NCI-H2081 treated with DMSO at 0.1 percent for 48 hours (cell line): ENCODE measurements around the gene GPATCH11.

Experiments
- DNase-seq: peaks from one replicate; lab custom pipeline; 2025; lab: John Stamatoyannopoulos, UW

Gene GPATCH11

DNA sequence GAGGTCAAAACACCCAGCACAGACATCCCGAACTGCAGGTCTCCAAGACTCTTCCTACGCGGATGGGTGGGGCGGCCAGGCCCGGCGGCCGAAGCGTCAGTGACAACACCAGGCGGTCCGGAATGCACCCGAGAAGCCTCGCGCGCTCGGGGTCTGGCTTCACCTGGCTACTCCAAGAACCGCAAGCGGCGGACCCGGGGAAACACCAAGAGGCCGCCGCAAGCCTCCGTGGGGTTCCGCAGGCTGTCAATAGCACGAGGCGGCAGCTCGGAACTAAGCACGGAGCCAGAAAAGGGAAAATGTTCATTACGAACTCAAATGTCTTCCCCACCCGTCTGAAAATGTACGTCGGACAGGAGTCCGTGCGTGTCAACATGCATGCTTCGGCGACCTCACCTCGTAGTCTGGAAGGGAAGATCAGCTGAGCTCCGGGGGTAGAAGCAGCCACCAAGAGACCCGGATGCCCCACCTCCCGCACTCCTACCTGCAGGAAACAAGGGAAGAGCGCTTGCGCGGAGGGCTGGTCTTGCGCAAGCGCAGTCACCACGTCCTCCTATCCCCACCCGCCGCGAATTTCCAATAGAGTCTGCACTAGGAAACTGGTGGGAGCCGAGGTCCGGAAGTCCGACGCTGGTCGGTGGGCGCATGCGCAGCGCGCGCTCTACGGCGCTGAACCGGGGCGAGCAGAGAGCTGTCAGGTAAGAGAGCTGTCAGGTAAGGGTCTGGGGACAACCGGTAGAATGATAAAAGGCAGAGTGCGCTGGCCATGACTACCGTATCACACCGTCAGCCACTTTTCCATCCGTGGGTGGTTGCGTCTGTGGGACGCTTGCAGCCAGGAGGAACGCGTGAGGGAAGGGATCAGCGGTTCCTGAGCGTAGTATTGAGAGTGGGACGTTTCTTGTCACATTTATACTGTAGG lies at the start of gene GPATCH11, which contains the start of gene HEATR5B:
Gene GPATCH11 (plus strand): TSS at position 646 of the 922 bp plus-strand sequence. CDS start 3,864 bp downstream, outside the sequence.
Gene HEATR5B (minus strand): TSS at position 500 of the 922 bp plus-strand sequence. CDS start 958 bp downstream, outside the sequence.
- DNase-seq, result peak; percentile 92

DNA sequence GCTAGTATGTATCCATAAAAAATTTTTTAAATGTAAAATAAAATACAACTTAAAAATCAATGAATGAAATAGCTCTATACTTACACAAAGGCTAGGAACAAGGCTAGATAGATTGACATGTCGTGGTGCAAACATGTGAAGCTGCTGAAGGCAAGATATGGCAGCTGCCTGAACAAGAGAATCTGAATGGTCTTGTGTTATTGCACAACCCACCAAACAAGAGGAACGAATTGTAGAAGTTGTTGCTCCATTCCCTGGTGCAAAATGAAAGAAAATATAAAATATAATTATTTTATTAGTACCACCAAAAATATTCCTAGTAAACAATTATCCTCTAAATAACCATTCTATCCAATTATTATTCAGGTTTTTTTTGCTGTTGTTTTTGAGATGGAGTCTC lies 46.5 kb upstream of the GPATCH11 start:
- no peak for DNase-seq

DNA sequence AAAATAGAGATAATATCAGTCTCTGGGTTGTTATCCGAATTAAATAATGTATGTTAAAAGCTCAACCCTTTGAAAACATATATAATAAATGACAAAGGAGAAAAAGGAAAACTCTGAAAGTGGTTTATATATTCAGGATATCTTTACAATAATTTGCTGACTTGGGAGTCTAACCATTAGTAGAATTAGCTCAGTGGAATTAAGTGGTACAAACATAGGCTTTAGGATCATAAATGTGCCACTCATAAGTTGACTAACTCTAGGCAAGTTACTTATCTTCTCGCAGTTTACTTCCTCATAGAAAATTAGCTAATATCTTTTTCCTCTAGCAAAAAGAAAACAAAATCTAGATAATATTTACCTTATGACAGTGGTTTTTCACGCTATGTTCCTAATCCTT lies 44.7 kb upstream of the GPATCH11 start:
- no peak for DNase-seq

DNA sequence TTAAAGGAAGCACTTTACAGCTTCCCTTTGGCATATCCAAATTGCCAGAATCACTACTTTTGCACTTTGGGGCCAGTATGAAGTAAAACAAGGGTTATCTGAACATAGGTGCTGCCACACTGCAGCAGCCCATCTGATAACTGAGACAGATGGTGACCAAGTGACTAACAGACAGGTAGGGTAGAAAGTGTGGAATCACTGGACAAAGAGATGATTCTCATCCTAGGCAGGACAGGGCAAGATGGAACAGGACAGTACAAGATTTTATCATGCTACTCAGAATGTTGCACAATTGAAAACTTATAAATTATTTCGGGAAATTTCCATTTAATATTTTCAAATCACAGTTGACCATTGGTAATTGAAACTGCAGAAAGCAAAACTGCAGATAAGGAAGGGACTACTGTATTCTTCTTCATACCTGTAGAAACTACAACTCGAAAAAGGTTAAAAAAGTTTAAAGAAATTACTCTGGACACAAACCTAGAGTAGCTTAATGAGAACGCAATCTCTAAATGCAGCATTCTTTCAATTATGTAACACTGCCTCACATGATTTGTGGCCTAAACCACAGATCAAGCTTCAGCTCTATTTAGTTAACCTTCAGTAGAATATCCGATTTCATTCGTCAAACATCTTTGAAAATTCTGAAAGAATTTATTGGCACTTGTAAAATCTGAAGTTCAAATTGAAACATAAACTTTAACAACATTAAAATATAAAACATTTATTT lies 31.6 kb upstream of the GPATCH11 start:
- DNase-seq, result no peak

DNA sequence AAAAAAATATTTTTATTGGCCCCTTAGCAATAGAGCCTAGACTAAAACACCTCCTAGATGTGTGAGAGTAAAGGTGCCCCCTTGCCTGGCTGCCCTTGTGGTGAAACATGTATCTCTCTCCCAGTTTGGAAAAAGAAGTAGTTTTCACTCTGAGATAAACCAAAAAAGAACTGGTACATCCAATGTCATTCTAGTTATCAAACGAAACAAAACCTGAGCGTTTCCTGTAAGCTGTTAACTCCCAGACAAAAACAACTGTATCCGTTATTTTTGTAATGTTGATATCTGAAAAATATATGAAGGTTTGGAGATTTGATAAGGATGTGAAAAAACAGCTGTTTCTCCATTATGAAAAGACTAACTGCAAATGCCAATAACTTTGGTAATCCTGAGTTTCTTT lies 24.5 kb upstream of the GPATCH11 start:
- DNase-seq, result no peak

DNA sequence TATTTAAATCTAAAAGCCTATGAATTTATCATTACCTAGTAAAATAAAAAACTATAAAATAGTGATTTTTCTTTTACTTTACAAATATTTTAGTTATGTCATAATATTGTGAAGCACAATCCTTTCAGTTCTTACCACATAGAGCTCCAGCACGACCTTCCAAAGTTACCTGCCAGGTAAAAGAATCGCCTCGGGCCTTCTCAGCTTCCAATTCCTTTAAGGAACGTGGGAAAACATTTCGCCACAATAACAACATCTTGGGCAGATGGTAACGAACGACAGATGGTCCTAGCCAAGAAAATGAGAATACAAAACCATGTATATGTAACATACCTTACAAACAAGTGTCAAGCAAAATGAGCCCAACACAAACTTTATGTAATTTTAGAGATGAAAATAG lies 23.9 kb upstream of the GPATCH11 start:
- DNase-seq, result no peak

DNA sequence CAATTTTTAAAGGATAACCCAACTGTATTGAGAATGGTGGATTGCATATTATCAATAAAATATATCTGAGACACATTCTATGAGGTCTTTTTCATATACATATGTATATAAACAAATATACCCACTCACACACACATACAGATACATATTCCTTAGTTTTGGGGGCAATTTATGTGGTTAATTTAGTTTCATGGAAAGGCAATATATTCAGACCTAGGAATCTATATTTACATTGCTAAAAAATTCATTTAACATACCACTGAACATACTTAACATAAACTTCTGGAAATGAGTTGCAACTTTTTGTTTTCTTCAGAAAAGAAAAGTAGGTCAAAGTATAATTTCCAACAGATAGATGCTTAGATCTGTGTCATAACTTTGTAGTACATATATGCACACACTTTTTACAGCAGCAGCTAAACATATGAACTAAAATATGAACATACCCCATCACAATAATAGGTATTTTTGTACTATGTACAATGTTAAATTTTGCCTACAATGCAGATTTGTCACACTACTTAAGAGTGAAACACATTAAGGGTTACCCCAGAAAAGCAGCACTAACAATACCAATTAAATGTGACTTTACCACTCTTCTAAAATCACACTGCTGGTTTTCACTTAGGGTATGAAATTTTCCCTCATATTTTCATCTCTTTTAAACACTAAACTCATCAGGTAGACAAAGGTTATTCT lies 23.2 kb upstream of the GPATCH11 start:
- DNase-seq, result no peak

DNA sequence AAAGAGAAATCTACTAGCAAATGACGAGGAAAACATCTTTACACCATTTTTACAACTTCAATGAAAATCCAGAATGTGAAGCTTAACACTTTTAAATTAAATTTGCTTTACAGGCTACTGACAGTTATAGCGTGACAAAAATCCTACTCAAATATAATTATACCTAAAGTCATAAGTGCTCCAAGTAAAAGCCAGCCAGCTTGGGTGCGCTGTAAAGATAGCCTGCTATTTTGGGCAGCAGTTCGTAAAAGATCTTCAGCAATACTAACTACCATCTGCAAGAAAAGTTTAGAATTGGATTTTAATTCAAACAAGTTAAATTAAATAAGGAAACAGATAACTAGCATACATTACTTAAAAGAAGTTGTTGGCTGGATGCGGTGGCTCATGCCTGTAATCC lies 22.5 kb upstream of the GPATCH11 start:
- DNase-seq, result no peak

DNA sequence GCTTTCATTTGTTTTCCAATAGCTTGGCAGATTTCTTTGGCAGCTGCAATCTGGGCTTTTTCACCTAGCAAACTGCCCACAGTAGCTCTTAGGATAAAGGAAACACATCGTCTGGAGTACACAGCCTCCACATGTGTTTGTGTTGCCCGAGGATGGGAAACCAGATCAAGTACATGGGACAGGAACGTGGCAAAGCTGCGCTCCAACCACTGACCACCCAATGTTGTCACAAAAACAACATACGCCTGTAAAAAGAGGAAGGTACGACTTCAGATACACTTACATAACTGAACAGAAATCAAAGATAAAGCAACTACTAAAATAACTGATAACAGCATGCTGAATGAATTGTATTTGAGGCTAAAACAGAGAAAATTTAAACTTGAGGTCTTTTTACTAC lies 15.6 kb upstream of the GPATCH11 start:
- no peak for DNase-seq

DNA sequence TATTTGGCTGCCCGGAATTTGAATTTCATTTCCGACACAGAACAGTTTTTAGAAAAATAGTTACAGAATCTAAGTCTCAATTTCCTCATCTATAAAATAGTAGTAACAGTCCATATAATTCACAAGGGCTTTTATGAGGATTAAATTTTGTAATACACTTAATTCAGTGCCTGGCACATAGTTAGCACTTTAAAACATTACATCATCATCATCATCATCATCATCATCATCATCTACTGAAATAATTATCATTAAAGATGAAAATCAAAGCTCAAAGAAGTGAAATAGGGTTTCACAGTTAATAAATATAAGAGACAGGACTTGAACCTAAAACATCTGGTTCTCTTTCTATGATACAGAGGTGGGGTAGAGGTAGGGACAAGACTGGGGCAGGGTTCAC lies 13.4 kb upstream of the GPATCH11 start:
- DNase-seq, result no peak

DNA sequence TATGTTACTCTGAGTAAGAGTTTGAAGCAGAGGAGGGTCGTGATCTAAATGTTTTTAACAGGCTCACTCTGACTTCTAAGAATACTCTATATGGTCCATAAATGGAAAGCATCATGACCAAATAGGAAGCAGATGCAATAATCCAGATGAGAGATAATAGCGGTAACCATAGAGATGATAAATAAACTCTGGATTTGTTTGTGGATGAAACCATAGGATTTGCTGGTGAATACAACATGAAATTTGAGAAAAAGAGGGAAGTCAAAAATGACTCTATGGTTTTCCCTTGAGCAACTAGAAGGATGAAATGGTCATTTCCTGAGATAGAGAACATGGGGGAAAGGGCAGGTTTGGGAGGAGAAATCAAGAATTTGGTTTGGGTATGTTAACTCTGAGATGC lies 4.1 kb upstream of the GPATCH11 start:
- DNase-seq, result no peak

DNA sequence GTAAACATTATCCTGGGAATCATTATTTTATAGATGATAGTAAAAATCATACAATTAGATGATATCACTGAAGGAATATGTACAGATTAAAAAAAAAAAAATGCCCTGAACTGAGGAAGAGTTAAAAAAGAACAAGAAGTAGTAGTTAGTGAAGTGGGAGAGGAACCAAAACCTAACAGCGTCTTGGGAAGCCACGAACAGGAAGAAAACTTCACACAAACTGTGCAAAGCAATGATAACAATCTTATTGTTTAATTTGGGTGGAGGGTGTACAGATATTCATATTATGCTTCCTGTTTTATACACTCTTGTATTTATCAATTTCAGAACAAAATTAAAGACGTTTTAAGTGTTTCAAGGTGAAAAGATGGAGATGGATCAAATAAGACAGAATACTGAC lies 3.6 kb upstream of the GPATCH11 start:
- no peak for DNase-seq

DNA sequence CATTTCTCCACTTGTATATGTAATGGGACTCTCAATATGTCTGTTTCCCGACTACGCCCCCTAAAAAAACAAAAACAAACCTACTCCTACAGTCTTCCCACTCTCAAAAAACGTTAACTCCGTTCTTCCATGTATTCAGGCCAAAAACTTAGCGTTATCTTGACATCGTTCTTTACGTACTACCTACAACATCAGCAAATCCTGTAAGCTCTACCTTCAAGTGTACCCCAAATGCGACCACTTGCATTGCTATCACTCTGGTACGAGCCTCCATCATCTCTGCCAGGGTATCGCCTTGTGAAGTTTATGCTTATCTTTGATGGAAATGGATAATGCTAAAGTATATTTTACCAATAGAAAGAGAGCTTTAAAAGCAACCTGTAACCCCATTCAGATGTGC lies 479 bp downstream of the GPATCH11 start:
- DNase-seq, result no peak

DNA sequence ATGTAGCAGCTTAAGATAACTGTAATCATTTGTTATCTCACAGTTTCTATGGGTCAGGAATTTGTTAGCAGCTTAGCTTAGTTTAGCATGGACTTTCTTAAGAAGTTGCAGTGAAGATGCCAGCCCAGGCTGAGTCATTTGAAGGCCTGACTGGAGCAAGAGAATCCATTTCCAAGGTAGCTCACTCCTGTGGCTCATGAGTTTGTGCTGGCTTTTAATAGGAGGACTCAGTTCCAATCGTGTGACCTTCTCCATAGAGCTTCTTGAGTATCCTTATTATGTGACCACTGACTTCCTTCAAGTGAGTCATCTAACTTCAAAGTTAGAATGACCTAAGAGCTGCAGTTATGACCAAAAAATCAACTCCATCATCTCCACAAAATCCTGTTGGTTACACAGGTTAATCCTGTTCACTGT lies 1.4 kb downstream of the GPATCH11 start:
- no peak for DNase-seq

DNA sequence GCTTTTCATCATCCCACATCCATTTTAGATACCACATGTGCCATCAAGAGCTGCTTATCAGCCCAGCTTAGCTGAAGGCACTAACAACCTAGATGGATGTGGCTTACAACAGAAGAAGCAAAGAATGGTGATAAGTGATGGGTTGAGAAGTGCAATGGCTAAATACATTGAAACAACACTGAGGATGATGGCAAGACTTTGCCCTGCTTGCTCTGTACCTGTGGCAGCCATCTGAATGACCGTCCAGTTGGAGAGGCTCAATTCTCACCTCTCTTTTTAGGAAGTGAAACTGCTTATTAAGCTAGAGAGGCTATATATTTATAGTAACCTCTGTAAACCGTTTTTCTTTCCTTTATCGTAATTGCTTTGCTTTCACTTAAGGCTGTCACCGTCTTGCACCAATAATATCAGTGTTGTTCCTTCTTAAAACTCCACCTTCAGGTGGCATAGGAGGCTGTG lies 5.7 kb downstream of the GPATCH11 start:
- DNase-seq, result no peak

DNA sequence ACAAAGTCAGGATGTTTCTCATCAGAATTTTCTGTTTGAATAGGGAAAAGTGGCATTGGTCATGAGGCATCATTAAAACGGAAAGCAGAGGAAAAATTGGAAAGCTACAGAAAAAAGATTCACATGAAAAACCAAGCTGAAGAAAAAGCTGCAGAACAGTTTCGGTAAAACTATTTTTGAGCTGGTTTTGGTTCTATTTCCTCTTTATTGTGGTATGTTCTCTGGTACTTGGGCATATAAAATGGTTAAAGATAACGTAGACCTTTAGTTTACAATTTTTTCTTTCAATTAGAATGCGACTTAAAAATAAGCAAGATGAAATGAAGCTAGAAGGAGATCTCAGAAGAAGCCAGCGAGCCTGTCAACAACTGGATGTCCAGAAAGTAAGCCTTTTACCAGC lies 7.6 kb downstream of the GPATCH11 start:
- no peak for DNase-seq

DNA sequence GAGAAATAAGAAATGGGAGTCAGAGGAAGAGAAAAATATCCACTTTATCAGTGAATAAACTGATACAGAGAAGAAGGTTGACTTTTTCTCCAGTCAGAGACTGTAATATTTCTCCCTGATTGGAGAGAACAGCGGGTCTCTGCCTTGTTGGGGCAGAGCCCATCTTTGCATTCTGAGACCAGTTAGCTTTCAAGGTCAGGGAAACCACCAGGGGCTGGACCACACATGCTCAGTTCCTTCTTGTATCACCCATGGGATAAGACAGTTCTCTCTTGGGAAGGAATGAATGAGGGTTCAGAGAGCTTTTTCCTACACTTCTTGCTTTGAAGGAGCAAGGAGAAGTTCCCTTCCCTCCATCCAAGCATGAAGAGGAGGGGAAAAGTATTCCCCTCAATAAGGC lies 12.2 kb downstream of the GPATCH11 start:
- no peak for DNase-seq

DNA sequence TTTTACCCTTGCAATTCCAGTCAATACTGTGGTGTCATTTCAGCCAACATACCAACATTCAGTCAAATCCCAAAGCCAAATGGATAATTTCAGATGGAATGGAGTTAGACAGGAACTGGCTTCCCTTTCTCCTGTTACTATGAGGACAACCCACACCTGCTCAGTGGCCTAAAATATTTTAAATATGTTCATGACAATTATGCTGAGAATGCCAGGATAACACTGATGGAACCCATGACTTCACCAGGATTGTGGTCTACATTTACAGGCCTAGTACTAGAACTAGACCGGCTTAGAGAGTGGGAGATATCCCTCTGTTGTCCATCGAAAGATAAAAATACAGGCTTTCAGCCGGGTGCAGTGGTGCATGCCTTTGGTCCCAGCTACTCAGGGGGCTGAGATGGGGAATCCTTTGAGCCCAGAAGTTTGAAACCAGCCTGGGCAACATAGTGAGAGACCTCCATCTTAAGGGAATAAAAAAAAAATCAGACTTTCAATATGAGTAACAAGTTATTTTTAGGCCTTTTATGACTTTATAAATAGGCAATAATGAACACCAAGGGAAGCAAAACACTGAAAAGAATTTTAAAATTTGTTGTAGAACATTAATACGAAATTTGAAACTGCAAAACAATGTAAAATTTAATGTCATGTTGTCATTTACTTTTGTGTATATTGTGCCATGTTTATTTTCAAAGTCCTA lies 14.2 kb downstream of the GPATCH11 start:
- DNase-seq, result no peak

DNA sequence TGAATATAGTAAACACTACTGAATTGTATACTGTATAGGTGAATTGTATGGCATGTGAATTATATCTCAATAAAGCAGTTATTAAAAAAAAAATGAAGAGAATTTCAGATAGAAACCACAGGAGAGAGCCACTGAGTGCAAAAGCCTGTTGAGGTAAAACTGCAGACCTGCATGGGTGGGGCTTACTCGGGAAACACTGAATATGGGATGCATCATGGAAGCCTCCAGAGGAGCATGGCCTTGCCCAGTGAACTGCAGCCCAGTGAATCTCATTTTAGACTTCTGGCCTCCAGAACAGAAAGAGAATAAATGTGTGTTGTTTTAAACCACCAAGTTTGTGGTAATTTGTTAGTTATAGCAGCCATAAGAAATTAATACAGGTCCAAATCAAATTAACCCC lies 15.7 kb downstream of the GPATCH11 start:
- DNase-seq, result no peak

DNA sequence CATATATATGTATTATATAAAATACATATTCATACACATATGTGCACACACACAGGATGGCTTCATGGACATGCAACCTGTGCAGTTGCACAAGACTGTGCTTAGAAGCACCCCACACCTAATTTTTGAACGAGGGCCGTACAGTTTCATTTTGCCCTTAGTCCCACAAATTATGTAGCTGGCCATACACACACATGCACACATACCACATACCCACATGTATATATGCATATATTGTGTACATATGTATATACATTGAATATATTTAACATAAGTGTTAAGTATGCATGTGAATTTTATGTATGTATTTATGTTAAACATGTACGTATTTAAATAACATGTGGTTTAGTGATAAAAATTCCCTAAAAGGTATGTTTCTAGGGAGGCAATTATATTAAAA lies 18.3 kb downstream of the GPATCH11 start:
- DNase-seq, result no peak

DNA sequence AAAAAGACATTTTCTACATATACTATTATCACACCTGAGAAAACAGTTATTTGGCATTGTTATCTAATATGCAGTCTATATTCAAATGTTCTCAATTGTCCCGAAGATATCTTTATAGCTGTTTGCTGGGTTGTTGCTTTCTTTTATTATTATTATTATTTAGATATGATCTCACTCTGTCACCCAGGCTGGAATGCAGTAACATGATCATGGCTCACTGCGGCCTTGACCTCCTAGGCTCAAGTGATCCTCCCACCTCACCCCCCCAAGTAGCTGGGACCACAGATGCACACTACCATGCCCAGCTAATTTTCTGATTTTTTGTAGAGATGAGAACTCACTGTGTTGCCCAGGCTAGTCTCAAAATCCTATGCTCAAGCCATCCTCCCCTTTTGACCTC lies 19.9 kb downstream of the GPATCH11 start:
- DNase-seq, result no peak

DNA sequence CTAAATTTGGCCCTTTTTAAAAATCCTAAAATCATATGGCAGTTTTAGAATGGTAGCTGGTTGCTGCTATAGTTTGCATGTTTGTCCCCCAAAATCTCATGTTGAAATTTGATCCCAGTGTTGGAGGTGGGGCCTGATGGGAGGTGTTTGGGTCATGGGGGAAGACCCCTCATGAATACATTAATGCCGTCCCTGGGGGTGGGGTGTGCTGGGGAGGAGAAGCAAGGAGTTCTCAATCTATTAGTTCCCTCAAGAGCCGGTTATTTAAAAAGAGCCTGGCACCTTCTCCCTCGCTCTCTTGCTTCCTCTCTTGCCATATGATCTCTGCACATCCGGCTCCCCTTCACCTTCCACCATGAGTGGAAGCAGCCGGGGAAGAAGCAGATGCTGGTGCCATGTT lies 20.8 kb downstream of the GPATCH11 start:
- no peak for DNase-seq
